ENCODE measurements around the gene SLC2A10.

GRCh38 chr20:46698788-46699187 lies 10.7 kb upstream of the SLC2A10 start:
- TF ChIP-seq GATA3 (IDR thresholded peaks at IDR 0.05; ENCODE audit: low read depth, low read length): no peak
- no peak for TF ChIP-seq GATA2 (IDR thresholded peaks at IDR 0.05; ENCODE audit: low read depth, low read length)

Data from SH-SY5Y (cell line).